Thoracic aorta (tissue), 2 donors: ENCODE data around the gene CPVL. TPM values are rescaled to one million over a fixed set of nuclear protein-coding genes. Genes with fewer than 3 reads are reported as not detected.

ENCODE experiments used
- ATAC-seq: fragments of 150-250 bp; one replicate; pipeline ENCODE4 v1.8.0; 2017; ENCODE audit warnings: low read depth; ENCODE audit not compliant: insufficient number of reproducible peaks, low FRiP score
- DNase-seq: peaks from one replicate; pipeline ENCODE4 v3.0.0-alpha.2; 2020; ENCODE audit warnings: low spot score
- H3K27ac ChIP-seq, 2 donors: fragments of 200-600 bp; sonication (generic); 1 replicate in 1 of 2; 2 replicates in 1 of 2; pipeline ENCODE4 v1.5.1; 2016; ENCODE audit warnings: mild to moderate bottlenecking in 2 of 2, moderate library complexity in 2 of 2
- H3K27me3 ChIP-seq: fragments of 200-600 bp; sonication (generic); replicated peaks from 2 replicates; pipeline ENCODE4 v1.6.0; 2016; ENCODE audit warnings: mild to moderate bottlenecking; ENCODE audit not compliant: insufficient read depth
- H3K36me3 ChIP-seq: fragments of 200-600 bp; sonication (generic); one replicate; pipeline ENCODE4 v1.5.1; 2016
- H3K4me1 ChIP-seq, 2 donors: fragments of 200-600 bp; sonication (generic); 1 replicate in 1 of 2; 2 replicates in 1 of 2; pipeline versions ENCODE4 v1.5.1 to v1.6.0; 2016; ENCODE audit warnings: low read depth in 2 of 2, mild to moderate bottlenecking in 1 of 2; ENCODE audit not compliant: control insufficient read depth in 1 of 2
- H3K4me3 ChIP-seq: fragments of 200-600 bp; sonication (generic); 2 replicates; pipeline ENCODE4 v1.5.1; 2016; ENCODE audit warnings: mild to moderate bottlenecking
- H3K9me3 ChIP-seq: fragments of 200-600 bp; sonication (generic); 2 replicates; pipeline ENCODE4 v1.5.1; 2016
- CTCF ChIP-seq: fragments of 200-600 bp; sonication (generic); IDR thresholded peaks from one replicate; pipeline ENCODE4 v1.5.1; 2019; ENCODE audit warnings: antibody characterized with exemption
- total RNA-seq, 2 donors: library from RNA; depleted of rRNA; stranded (reverse); fragments of >200 nt; gene quantifications; one replicate each; pipeline versions ENCODE4 v1.1.0 to v1.2.3, GENCODE V29; 2016

Gene CPVL
- total RNA-seq, 2 donors from 2014 or later, result 21.0 to 22.9 TPM

- ATAC-seq (no peak), DNase-seq (no peak)
- no peak overlapping the region for H3K4me3 ChIP-seq
- H3K36me3 ChIP-seq, result no peaks in the 10 kb centered on the region
- H3K27me3 ChIP-seq, result no peaks in the 10 kb centered on the region
- H3K27ac ChIP-seq, result no peak overlapping the region
- no peaks in the 10 kb centered on the region for H3K9me3 ChIP-seq
- no peak for TF ChIP-seq CTCF
- H3K4me1 ChIP-seq, result no peaks in the 10 kb centered on the region
Measured at GRCh38 chr7:28999427-28999826, 146.9 kb downstream of the CPVL start.

GRCh38 chr7:28998105-28998504 lies 148.2 kb downstream of the CPVL start:
- Histone ChIP-seq H3K27me3 (no peaks in the 10 kb centered on the region), H3K36me3 (no peaks in the 10 kb centered on the region), H3K9me3 (no peaks in the 10 kb centered on the region), H3K27ac (no peak overlapping the region), H3K4me3 (no peak overlapping the region), H3K4me1 (no peaks in the 10 kb centered on the region)
- no peak for DNase-seq
- no peak for ATAC-seq
- no peak for TF ChIP-seq CTCF

- H3K4me3 ChIP-seq, result no peak overlapping the region
Measured at GRCh38 chr7:28996836-28997235, 149.5 kb downstream of the CPVL start.

GRCh38 chr7:28993371-28993770 lies 153.0 kb downstream of the CPVL start:
- Histone ChIP-seq H3K4me3 (no peak overlapping the region), H3K27ac (no peak overlapping the region), H3K36me3 (no peaks in the 10 kb centered on the region), H3K27me3 (no peaks in the 10 kb centered on the region), H3K4me1 (peaks cover 0 to 5% of the 10 kb centered on the region in 2 donors), H3K9me3 (no peaks in the 10 kb centered on the region)
- DNase-seq, result no peak
- ATAC-seq, result no peak
- TF ChIP-seq CTCF, result no peak

More at GRCh38 chr7:28996836-28997235, 149.5 kb downstream of the CPVL start:
- no peaks in the 10 kb centered on the region for H3K27me3 ChIP-seq
- TF ChIP-seq CTCF, result no peak
- no peaks in the 10 kb centered on the region for H3K9me3 ChIP-seq
- no peaks in the 10 kb centered on the region for H3K36me3 ChIP-seq
- DNase-seq (no peak), ATAC-seq (no peak)
- H3K4me1 ChIP-seq, result no peaks in the 10 kb centered on the region
- no peak overlapping the region for H3K27ac ChIP-seq

GRCh38 chr7:28992798-28993197 lies 153.5 kb downstream of the CPVL start:
- TF ChIP-seq CTCF, result no peak
- DNase-seq (no peak), ATAC-seq (no peak)
- H3K4me3 ChIP-seq, result no peak overlapping the region
- H3K4me1 ChIP-seq, result peaks cover 0 to 5% of the 10 kb centered on the region in 2 donors
- no peak overlapping the region for H3K27ac ChIP-seq
- H3K27me3 ChIP-seq, result no peaks in the 10 kb centered on the region
- H3K9me3 ChIP-seq, result no peaks in the 10 kb centered on the region
- no peaks in the 10 kb centered on the region for H3K36me3 ChIP-seq
